MG63 (cell line): ENCODE results near the gene FOXC1. TPM values are rescaled to one million over a fixed set of nuclear protein-coding genes. Genes with fewer than 3 reads are reported as not detected.
A peak's percentile ranks its signal among the peaks of the same experiment; 100 is the strongest.

Experiments
- DNase-seq: peaks from one replicate; pipeline ENCODE4 v3.0.0-alpha.2; 2020
- H3K27me3 ChIP-seq: fragments of 250-450 bp; sonication (Bioruptor Pico); 2 replicates; pipeline ENCODE4 v1.5.1; 2020; ENCODE audit warnings: mild to moderate bottlenecking, moderate library complexity
- H3K36me3 ChIP-seq: fragments of 250-450 bp; sonication (Bioruptor Pico); 2 replicates; pipeline ENCODE4 v1.5.1; 2020; ENCODE audit warnings: mild to moderate bottlenecking, moderate library complexity
- H3K4me3 ChIP-seq: fragments of 250-450 bp; sonication (Bioruptor Pico); 2 replicates; pipeline ENCODE4 v1.5.1; 2020; ENCODE audit warnings: mild to moderate bottlenecking, moderate library complexity
- H3K9me3 ChIP-seq: fragments of 250-450 bp; sonication (Bioruptor Pico); 2 replicates; pipeline ENCODE4 v1.5.1; 2020; ENCODE audit warnings: mild to moderate bottlenecking, moderate library complexity
- total RNA-seq: library from RNA; depleted of rRNA; stranded (reverse); fragments of >200 nt; shearing (Covaris generic); gene quantifications from 2 replicates; pipeline ENCODE4 v1.2.3, GENCODE V29; 2014; ENCODE audit warnings: low replicate concordance

FOXC1 gene
- total RNA-seq, 1 experiment from 2014 or later: 5.5 TPM

GRCh38 chr6:1624058-1624850 lies 14.5 kb downstream of the FOXC1 start:
- H3K27me3 ChIP-seq: no peaks in the 10 kb centered on the region
- no peaks in the 10 kb centered on the region for H3K9me3 ChIP-seq
- peak; percentile 25 for DNase-seq
- H3K4me3 ChIP-seq: peak overlapping the region; percentile 55
- H3K36me3 ChIP-seq: no peaks in the 10 kb centered on the region

- no peaks in the 10 kb centered on the region for H3K36me3 ChIP-seq
- peak overlapping the region; percentile 55 for H3K4me3 ChIP-seq
- no peaks in the 10 kb centered on the region for H3K27me3 ChIP-seq
- no peaks in the 10 kb centered on the region for H3K9me3 ChIP-seq
- peak; percentile 31 for DNase-seq
Measured at GRCh38 chr6:1624851-1625781, 15.4 kb downstream of the FOXC1 start.

- DNase-seq: no peak
- no peaks in the 10 kb centered on the region for H3K36me3 ChIP-seq
Measured at GRCh38 chr6:1625794-1626435, 16.2 kb downstream of the FOXC1 start.

DNA sequence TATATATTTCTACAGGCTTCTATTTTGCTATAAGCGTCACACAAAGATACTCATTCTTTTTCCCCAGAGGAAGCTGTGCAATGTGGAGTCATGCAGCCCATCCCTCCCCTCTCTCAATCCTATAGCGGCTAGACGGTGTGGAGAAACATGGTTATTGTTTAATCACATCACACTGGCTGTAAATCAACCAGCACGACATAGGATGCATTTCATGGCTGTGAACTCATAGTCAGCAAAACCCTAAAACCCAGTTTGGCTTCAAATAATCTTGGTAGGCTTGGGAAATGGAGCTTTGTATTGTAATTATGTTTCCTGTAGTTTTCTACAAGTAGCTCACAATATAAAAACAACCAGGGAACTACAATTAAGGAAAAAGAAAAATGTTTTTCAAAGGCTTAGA lies 16.8 kb downstream of the FOXC1 start:
- no peaks in the 10 kb centered on the region for H3K36me3 ChIP-seq
- DNase-seq: no peak
- H3K27me3 ChIP-seq: no peaks in the 10 kb centered on the region
- no peak overlapping the region for H3K4me3 ChIP-seq
- no peaks in the 10 kb centered on the region for H3K9me3 ChIP-seq

More at GRCh38 chr6:1625794-1626435, 16.2 kb downstream of the FOXC1 start:
- no peaks in the 10 kb centered on the region for H3K27me3 ChIP-seq
- H3K4me3 ChIP-seq: no peak overlapping the region
- H3K9me3 ChIP-seq: no peaks in the 10 kb centered on the region

GRCh38 chr6:1627827-1628560 lies 18.3 kb downstream of the FOXC1 start:
- Histone ChIP-seq H3K36me3 (no peaks in the 10 kb centered on the region), H3K4me3 (no peak overlapping the region), H3K27me3 (no peaks in the 10 kb centered on the region), H3K9me3 (no peaks in the 10 kb centered on the region)
- no peak for DNase-seq

GRCh38 chr6:1629316-1629715 lies 19.6 kb downstream of the FOXC1 start:
- Histone ChIP-seq H3K4me3 (no peak overlapping the region), H3K27me3 (no peaks in the 10 kb centered on the region), H3K36me3 (no peaks in the 10 kb centered on the region), H3K9me3 (no peaks in the 10 kb centered on the region)
- DNase-seq: no peak

- Histone ChIP-seq H3K36me3 (no peaks in the 10 kb centered on the region), H3K27me3 (no peaks in the 10 kb centered on the region), H3K4me3 (no peak overlapping the region), H3K9me3 (no peaks in the 10 kb centered on the region)
- DNase-seq: no peak
Measured at GRCh38 chr6:1630212-1630770, 20.6 kb downstream of the FOXC1 start.

- Histone ChIP-seq H3K9me3 (no peaks in the 10 kb centered on the region), H3K27me3 (no peaks in the 10 kb centered on the region), H3K4me3 (no peak overlapping the region), H3K36me3 (no peaks in the 10 kb centered on the region)
- DNase-seq: no peak
Measured at GRCh38 chr6:1630771-1631217, 21.1 kb downstream of the FOXC1 start.

DNA sequence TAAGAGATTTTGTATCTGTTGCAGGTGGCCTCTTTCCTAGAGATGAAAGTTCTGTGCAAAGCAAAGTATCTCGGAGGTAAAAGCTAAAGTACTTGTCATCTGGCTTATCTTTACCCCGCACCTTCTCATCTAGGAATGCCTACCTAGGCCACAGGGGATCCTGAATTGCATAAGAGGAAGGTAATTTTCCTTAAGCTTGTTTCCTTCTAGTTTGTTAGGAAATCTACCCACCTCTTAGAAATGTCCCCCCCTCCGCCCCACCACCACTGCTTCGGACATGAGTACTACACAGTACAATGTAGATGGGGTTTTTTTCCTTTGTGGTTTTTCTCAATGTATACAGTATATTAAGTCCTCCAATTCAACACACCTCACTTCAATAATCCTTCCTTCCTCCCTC lies 21.5 kb downstream of the FOXC1 start:
- no peaks in the 10 kb centered on the region for H3K9me3 ChIP-seq
- no peaks in the 10 kb centered on the region for H3K36me3 ChIP-seq
- no peaks in the 10 kb centered on the region for H3K27me3 ChIP-seq
- H3K4me3 ChIP-seq: no peak overlapping the region
- no peak for DNase-seq

DNA sequence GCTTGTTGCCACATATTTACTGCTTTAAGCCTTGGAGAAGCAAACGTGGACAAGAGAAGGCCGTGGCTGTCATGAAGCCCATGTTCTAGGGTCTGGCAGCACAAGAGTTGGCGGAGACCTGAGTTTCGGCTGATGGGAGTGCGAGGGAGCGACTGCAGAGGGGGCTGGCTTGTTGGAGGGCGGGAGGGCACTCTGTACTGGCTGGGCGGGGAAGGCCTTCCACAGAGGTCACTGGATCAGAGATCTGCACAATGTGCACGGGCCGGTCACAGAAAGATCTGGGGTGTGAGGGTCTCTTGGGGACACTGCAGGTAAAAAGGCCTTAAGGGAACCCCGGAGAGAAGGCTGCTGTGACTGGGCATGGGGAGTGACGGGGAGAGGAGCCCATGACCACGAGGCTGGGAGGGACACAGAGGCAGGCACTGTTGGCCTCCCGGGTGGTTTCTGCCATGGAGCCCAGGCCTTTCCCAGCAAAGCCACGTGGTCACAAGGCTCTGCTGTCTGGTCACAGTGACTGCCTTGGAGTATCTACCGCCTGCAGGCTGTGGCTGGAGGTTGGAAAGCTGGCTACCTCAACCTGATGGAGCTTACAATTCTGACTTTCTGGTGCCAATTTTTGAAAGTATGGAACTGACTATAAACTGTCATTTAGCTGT lies 23.8 kb downstream of the FOXC1 start:
- no peaks in the 10 kb centered on the region for H3K9me3 ChIP-seq
- no peaks in the 10 kb centered on the region for H3K27me3 ChIP-seq
- H3K36me3 ChIP-seq: no peaks in the 10 kb centered on the region
- DNase-seq: no peak
- H3K4me3 ChIP-seq: no peak overlapping the region

DNA sequence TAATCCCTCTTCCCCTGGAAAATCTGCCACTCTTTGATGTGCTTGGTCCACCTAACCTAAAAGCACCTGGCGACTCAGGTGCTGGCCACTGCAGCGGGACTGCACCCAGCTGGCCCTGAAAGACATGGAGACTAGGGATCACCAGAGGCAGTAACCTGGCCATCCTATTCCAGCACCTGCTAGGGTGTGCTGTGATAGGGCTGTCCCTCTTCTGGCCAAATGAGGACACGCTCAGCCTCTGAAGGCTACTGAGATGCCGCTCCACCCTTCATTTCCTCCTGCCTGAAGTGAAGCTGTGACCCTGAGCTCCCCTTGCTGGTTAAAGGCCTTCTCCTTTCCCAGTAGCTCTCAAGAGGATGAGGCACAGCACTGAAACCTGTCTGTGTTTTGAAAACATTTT lies 24.4 kb downstream of the FOXC1 start:
- H3K9me3 ChIP-seq: no peaks in the 10 kb centered on the region
- DNase-seq: no peak
- no peaks in the 10 kb centered on the region for H3K27me3 ChIP-seq
- no peak overlapping the region for H3K4me3 ChIP-seq
- no peaks in the 10 kb centered on the region for H3K36me3 ChIP-seq

DNA sequence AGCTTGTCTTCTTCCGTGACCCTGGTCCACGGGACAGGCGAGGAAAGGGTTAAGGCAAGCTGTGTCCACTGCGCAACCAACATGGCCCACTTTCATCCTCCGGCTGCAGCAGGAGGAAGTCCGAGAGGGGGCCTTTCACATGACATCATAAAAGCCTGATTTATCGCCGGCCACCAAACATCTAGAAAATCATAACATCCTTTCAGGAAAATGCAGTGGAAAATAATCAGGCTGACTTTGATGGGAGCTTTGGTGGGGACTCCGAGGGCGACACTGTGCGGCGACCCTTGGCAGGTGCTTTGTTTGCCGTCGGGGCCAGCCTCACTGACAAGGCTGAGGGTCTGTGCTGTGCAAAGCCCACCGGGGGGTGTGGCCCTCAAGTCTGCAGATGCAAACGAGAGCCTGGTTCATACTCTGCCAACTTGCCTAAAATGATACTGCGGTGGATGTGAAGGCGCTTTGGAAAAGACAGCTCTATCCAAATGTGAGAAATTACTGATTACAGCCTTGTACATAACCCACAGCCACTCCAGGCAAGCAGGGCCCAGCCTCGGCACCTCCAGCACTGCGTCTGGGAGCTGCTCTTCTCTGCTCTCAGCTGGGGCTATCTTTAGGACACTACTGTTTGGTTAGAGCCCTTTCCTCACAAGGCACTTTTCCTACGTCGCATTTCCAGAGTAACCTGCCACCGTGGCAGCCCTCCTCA lies 25.7 kb downstream of the FOXC1 start:
- no peaks in the 10 kb centered on the region for H3K27me3 ChIP-seq
- no peaks in the 10 kb centered on the region for H3K36me3 ChIP-seq
- no peak for DNase-seq
- H3K4me3 ChIP-seq: no peak overlapping the region
- no peaks in the 10 kb centered on the region for H3K9me3 ChIP-seq

DNA sequence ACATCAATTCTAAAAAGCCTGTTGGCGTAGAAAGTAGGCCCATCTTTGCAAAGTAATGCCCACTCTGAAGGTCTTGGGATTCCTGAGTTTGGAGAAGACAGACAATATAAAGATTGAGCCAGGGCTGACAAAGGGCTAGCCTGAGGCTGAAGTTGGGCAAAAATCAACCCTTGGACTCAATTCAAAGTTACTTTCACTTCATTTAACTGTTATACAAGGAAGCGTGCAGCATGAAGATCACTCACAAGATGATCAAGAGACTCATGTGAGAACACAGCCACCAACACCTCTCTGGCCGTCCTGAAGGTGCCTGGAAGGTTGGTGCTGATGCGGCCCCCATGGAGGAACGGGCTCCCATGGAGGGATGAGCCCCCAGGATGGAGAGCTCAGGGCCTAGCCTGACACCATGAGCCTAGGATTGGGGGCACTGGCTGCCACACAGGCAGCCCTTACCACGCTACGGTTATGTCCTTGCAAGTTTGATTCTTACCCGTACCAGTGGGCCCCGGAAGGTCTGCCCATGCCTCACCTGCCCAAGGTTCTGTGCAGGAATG lies 26.6 kb downstream of the FOXC1 start:
- no peak for DNase-seq
- H3K27me3 ChIP-seq: no peaks in the 10 kb centered on the region
- H3K4me3 ChIP-seq: no peak overlapping the region
- no peaks in the 10 kb centered on the region for H3K36me3 ChIP-seq
- no peaks in the 10 kb centered on the region for H3K9me3 ChIP-seq

DNA sequence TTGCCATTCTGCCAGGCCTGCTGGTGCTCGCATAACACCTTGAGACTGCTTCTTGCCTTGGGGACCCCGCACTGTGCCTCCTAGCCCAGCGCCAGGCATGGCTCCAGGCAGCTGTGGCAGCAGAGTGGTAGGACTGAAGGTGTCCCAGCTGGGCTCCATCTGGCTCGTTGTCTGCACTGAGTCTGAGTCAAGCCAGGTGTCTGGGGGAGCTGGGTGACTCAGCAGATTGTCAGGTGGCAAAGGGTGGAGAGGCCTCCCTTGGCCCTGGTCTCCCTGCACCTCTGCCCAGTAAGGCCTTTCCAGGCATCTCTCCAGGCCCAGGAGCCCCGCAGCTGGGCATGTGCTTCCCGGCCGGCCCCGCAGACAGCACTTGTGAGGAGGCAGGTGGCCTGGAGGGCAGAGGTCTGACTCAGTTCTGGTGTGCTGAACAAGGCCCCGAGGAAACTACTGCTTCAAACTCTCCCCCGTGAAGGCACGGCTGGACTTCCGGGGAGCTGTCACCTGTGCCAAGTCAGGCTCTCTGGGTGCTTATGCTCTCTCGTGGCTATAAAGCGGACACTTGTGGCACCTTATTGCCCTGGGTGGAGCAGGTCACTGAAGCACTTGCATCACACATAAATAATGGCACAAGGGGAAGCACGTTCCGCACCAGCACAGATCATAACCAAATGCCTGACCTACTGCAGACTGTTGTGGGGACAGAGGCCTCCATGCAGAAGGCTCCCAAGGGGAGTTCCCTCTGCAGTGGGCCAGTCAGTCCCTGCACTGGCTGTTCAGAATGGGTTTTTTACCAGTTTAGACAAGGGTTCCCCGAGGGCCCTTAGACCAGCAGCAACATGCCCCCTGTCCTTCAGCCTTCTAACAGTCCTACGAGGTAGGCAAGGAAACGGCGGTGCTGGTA lies 27.5 kb downstream of the FOXC1 start:
- Histone ChIP-seq H3K9me3 (no peaks in the 10 kb centered on the region), H3K36me3 (no peaks in the 10 kb centered on the region), H3K4me3 (no peak overlapping the region), H3K27me3 (no peaks in the 10 kb centered on the region)
- no peak for DNase-seq
